ENCODE data around the gene ST3GAL3.

- TF ChIP-seq CTCF (IDR thresholded peaks at IDR 0.05), result no peak
- no peak for TF ChIP-seq EP300 (IDR thresholded peaks at IDR 0.05)
- no peak for TF ChIP-seq POLR2A (IDR thresholded peaks at IDR 0.05)
Observed at GRCh38 chr1:43796111-43796581, 88.8 kb downstream of the ST3GAL3 start.
